ENCODE measurements around the gene HECA. TPM values are rescaled to one million over a fixed set of nuclear protein-coding genes. Genes with fewer than 3 reads are reported as not detected.
"Not testable (repeated sequence)": the region's sequence is repeated elsewhere in the genome, so short reads cannot be mapped to it uniquely, and the experiment has no call there.

The HECA gene
- total RNA-seq, 2 experiments from 2014 or later: 39.2 to 39.9 TPM

DNA sequence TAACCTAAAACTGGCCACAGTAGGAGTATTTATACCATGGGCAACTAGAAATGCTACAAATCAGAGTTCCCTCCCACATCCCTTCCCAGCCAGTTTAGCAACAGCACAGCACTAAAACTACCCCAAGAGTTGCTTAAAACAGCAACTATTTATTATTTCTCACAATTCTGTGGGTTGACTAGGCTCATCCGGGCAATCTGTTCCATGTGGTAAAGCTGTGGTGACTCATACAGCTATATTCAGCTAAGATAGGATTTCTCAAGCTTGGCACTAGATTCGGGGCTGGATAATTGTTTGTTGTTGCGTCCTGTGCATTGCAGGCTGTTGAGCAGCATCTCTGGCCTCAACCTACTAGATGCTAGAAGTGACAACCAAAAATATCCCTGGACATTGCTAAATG lies 8.6 kb upstream of the HECA start:
- Mint-ChIP-seq H3K27ac (peak overlapping the region; percentile 87), H3K36me3 (peaks cover 9% of the 10 kb centered on the region), H3K4me3 (no peak overlapping the region), H3K27me3 (no peaks in the 10 kb centered on the region), H3K9me3 (peaks cover 6% of the 10 kb centered on the region), H3K4me1 (peaks cover 49% of the 10 kb centered on the region)
- peak; percentile 22 for DNase-seq

DNA sequence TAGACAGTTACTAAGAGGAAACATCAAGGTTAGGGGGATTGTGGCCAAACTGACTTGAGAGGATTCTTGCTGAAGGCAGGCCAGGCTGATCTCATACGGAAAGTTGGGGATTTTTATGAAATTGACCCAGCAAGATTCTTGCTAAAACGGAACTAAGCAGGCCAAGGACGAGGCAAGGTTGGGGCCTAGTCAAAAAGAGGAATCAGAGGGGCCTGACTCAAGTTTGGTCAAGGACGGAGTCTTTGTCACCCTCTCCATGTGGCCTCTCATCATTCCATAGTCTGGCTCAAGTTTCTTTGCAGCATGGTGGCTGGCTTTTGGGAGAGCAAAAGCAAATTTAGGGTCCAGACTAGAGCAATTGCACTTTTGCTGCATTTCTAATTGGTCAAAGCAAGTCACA lies 7.9 kb upstream of the HECA start:
- no peak overlapping the region for H3K4me3 Mint-ChIP-seq
- H3K27ac Mint-ChIP-seq: peak overlapping the region; percentile 87
- peaks cover 6% of the 10 kb centered on the region for H3K9me3 Mint-ChIP-seq
- H3K27me3 Mint-ChIP-seq: no peaks in the 10 kb centered on the region
- peaks cover 56% of the 10 kb centered on the region for H3K4me1 Mint-ChIP-seq
- DNase-seq: no peak
- peaks cover 9% of the 10 kb centered on the region for H3K36me3 Mint-ChIP-seq

DNA sequence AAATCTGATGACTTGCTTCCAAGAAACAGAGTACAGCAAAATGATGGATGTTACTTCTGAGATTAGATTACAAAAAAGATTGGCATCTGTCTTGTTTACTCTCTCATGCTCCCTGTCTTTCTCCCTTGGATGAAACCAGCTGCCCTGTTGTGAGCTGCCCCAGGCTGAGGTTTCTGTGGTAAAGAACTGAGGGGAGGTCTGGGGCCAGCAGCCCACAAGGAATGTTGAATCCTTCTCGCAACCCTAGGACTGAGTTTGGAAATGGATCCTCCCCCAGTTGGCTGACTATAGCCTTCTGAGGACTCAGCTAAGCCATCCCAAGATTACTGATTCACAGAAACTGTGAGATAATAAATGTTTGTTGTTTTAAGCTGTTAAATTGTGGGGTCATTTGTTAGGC lies 5.6 kb upstream of the HECA start:
- H3K4me3 Mint-ChIP-seq: no peak overlapping the region

DNA sequence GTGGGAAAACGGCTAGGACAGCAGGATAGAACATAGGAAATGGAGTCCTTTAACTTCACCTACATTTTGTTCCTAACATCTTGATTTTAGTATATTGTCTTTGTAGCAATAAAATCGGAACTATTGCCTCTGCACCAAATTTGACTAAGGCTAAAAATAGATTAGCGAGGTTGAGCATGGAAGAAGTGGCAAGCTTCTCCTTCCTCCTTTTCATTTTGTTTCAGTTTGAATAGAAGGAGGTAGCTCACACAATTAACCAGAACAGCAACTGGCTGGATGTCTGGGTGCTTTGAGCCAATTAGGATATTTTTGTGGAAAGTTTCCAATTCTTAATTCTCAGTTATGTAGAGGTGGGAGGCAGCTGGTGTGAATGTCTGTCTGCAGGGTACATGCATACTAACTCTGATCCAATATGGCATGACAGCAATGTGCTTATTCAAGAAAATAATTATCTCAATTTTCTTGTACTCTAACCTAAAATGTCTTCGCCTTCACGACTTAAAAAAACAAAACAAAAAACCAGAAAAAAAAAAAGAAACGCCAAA lies 3.1 kb upstream of the HECA start:
- Mint-ChIP-seq H3K27me3 (no peaks in the 10 kb centered on the region), H3K9me3 (peaks cover 8% of the 10 kb centered on the region), H3K4me3 (peak overlapping the region; percentile 55), H3K4me1 (peaks cover 54% of the 10 kb centered on the region), H3K36me3 (peaks cover 13% of the 10 kb centered on the region), H3K27ac (peak overlapping the region; percentile 82)
- no peak for DNase-seq

More for the DNA sequence above, 5.6 kb upstream of the HECA start:
- Mint-ChIP-seq H3K9me3 (peaks cover 9% of the 10 kb centered on the region), H3K36me3 (peaks cover 9% of the 10 kb centered on the region), H3K27ac (no peak overlapping the region), H3K27me3 (no peaks in the 10 kb centered on the region), H3K4me1 (peaks cover 73% of the 10 kb centered on the region)
- DNase-seq: no peak

DNA sequence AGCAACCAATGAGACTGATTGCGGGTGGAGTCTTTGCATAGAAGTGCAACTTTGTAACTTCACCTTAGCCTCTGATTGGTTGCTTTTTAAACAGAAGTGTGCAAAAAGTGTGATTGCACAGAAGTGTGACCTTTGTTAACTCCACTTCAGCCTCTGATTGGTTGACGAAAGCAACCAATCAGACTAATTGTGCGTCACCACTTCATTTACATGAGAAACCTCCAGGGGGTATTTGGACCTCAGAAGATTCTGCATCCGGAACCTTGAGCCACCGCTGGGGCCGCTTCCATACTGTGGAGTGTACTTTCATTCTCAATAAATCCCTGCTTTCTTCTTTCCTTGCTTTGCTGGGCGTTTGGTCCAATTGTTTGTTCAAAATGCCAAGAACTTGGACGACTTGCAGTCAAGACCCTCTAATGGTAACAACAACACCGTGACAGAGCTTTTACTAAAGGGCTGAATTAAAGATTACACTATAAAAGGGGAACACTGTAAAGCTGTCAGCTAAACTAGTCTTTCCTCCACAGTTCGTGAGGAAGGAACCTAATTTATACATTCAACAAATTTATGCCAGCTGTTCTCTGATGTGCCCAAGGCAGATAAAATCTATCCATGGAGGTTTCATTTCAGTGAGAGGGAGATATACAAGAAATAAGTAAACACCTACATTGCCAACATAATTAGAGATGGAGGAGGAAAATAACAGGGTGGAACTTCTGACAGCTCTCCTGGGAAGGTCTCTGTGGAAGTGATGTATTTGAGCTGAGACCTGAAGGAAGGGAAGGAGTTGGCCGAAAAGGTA lies 1.4 kb upstream of the HECA start:
- Mint-ChIP-seq H3K4me1 (peaks cover 52% of the 10 kb centered on the region), H3K36me3 (peaks cover 25% of the 10 kb centered on the region), H3K9me3 (peaks cover 11% of the 10 kb centered on the region), H3K27me3 (no peaks in the 10 kb centered on the region), H3K27ac (peak overlapping the region; percentile 67), H3K4me3 (peak overlapping the region; percentile 38)
- no peak for DNase-seq

DNA sequence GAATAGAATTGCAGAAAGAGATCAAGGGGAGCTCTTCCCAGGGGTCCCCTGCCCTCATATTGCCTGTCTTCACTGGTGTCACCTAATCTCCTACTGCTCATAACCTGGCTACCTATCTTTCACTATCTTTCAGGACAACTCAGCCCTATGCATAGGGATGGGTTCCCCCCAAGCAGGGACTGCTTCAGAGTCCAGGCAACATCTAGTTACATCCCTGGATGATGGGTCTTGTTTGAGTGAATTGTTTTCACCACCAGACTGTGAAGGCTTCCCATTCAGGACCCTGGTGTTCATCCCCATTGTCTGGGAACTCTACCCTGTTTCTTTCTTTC lies 850 bp upstream of the HECA start:
- peaks cover 27% of the 10 kb centered on the region for H3K36me3 Mint-ChIP-seq
- no peaks in the 10 kb centered on the region for H3K27me3 Mint-ChIP-seq
- no peak for DNase-seq
- H3K27ac Mint-ChIP-seq: peak overlapping the region; percentile 67
- H3K9me3 Mint-ChIP-seq: peaks cover 11% of the 10 kb centered on the region
- H3K4me3 Mint-ChIP-seq: peak overlapping the region; percentile 38
- H3K4me1 Mint-ChIP-seq: peaks cover 50% of the 10 kb centered on the region

DNA sequence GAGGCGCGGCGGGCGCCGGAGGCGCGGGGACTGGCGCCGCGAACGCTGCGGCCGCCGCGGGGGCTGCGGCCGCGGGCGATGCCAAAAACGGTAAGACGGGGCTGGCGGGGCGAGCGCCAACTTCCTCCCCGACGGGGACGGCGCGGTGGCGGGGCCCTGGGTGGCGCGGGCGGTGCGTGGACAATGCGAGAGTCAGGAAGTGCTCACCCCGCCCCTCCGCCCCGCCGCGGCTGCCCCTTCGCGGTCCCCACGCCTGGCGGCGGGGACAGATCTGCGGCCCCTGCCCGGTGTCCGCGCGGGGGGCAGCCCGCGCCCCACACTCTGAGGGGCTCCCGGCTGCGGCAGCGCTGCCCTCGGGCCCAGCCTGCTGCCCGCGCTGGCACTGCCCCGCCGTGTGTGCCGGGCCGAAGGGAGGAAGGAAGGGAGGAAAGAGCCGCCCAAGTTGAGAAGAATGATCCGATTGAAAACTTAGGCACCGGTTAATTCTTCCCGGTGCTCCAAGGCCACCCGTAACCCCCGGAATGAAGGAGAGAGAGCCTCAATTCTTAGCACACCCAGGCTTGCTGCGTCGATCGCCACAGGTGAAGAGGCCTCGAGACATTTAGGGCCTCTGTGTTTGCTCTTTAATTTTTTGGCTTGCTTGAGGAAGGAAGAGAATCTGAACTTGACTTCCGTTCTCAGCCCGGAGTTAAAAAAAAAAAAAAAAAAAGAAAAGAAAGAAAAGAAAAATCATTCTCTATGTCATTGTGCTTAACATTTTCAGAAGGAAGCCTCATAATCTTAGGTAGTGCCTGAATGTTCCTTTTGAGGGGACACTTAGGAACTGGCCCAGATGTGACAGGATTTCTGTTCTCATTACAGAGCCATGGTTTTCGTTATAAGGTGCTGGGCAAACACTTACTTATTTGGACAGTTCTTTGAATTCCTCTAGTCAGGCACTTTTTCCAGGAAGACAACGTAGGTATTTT lies 982 bp downstream of the HECA start:
- Mint-ChIP-seq H3K27me3 (no peaks in the 10 kb centered on the region), H3K27ac (peak overlapping the region; percentile 97), H3K4me3 (peak overlapping the region; percentile 97), H3K9me3 (peaks cover 11% of the 10 kb centered on the region), H3K36me3 (peaks cover 35% of the 10 kb centered on the region), H3K4me1 (peaks cover 62% of the 10 kb centered on the region)
- DNase-seq: peak; percentile 71

DNA sequence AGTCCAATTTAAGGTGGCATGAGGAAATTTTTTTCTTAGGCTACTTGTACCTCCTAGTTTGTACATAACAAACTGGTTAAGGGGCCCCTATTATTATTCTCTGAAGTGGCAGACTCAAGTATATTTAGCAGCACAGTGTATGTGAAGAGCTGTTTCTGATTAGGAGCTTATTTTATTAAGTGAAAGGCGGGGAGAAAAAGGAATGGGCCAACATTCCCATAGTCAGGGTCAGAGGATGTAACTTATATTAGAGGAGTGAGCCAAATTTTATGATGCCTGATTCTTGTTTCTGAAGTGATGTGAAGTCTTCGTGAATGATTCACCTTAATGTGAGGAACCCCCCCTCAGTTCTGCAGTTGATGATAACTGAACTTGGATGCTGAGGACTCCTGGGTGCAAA lies 2.8 kb downstream of the HECA start:
- DNase-seq: no peak
- no peaks in the 10 kb centered on the region for H3K27me3 Mint-ChIP-seq
- H3K4me3 Mint-ChIP-seq: peak overlapping the region; percentile 97
- H3K27ac Mint-ChIP-seq: peak overlapping the region; percentile 97
- peaks cover 41% of the 10 kb centered on the region for H3K36me3 Mint-ChIP-seq
- H3K9me3 Mint-ChIP-seq: peaks cover 8% of the 10 kb centered on the region
- peaks cover 55% of the 10 kb centered on the region for H3K4me1 Mint-ChIP-seq

DNA sequence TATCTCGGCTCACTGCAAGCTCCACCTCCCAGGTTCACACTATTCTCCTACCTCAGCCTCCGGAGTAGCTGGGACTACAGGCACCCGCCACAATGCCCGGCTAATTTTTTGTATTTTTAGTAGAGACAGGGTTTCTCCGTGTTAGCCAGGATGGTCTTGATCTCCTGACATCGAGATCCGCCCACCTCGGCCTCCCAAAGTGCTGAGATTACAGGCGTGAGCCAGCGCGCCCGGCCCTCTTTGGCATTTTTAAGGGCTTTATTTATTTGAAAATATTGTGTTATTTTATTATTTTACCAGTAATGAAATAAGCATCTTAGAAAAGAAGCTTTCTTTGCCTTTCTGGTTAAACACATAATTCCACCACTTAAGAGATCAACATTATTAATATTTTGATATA lies 6.0 kb downstream of the HECA start:
- peaks cover 54% of the 10 kb centered on the region for H3K36me3 Mint-ChIP-seq
- peak overlapping the region; percentile 81 for H3K4me3 Mint-ChIP-seq
- H3K4me1 Mint-ChIP-seq: peaks cover 70% of the 10 kb centered on the region
- peak overlapping the region; percentile 83 for H3K27ac Mint-ChIP-seq
- not testable (repeated sequence) for DNase-seq, H3K27me3 Mint-ChIP-seq
- peaks cover 10% of the 10 kb centered on the region for H3K9me3 Mint-ChIP-seq

DNA sequence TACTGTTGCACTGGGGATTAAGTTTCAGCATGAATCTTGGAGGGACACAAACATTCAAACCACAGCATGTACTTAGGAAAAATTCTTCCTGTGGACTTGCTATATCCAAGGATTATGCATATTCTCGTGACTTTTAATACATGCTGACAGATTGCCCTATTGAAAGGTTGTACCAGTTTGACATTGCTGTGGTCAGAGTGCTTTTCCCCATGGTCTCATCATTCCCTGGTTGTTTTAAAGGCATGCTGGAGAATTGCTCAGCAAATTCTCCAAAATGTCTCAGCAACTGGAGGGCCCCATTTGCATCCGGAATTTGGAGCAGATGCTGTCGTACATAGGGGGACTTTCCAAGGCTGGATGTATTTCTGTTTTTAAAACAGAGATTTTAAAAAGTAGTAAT lies 7.4 kb downstream of the HECA start:
- peaks cover 7% of the 10 kb centered on the region for H3K9me3 Mint-ChIP-seq

DNA sequence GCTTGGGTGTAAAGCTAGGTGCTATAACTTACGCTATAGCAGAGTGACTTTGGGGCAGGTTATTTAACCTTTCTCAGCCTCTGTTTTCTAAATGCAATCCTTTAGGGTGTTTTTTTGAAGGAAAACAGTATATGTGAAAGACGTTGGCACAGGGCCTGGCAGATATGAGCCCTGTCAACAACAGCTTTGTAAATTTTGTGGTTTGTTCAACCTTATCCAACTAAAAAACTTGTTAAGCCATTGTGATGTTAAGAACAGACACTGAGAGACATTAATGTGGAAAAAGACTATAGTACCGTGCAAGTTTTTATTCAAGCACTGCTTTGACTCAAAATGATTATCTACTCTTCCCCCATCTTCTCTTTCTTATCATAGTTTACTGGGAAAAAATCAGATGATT lies 8.2 kb downstream of the HECA start:
- H3K9me3 Mint-ChIP-seq: peaks cover 4% of the 10 kb centered on the region
- peaks cover 80% of the 10 kb centered on the region for H3K4me1 Mint-ChIP-seq
- no peak for DNase-seq
- peak overlapping the region; percentile 35 for H3K4me3 Mint-ChIP-seq
- peak overlapping the region; percentile 89 for H3K27ac Mint-ChIP-seq
- H3K27me3 Mint-ChIP-seq: no peaks in the 10 kb centered on the region
- peaks cover 48% of the 10 kb centered on the region for H3K36me3 Mint-ChIP-seq

More for the DNA sequence above, 7.4 kb downstream of the HECA start:
- no peak for DNase-seq
- Mint-ChIP-seq H3K36me3 (peaks cover 48% of the 10 kb centered on the region), H3K4me3 (no peak overlapping the region), H3K27ac (peak overlapping the region; percentile 77), H3K27me3 (no peaks in the 10 kb centered on the region), H3K4me1 (peaks cover 79% of the 10 kb centered on the region)

DNA sequence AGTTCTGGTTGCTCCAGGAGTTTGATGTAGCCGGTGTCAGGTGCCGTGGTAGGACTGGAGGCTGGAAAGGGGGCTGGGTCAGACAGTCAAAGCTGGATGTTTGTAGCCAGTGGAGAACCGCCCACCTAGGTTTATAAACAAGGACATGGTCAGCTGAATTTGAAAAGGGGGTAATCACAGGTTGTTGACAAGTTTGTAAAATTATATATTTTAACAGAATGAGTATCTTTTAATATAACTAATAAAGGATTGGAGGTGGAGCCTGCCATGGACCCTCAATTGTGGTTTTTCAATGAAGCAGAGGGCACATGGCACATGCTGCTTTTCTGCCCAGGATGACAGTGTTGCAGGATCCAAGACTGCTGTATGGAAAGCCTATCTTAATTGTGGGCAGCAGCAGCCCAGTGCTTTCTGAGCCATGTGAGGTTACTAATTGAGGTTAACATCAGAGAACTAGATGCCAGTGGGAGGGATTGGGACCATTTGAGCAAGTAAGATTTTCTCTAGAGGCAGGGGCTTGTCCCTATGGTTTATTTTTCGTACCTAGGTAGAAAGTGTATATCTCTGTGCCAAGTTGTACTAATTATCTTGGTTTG lies 9.7 kb downstream of the HECA start:
- peak overlapping the region; percentile 55 for H3K4me3 Mint-ChIP-seq
- peak overlapping the region; percentile 89 for H3K27ac Mint-ChIP-seq
- H3K27me3 Mint-ChIP-seq: no peaks in the 10 kb centered on the region
- DNase-seq: peak; percentile 48
- peaks cover 51% of the 10 kb centered on the region for H3K36me3 Mint-ChIP-seq
- H3K4me1 Mint-ChIP-seq: peaks cover 89% of the 10 kb centered on the region
- H3K9me3 Mint-ChIP-seq: peaks cover 4% of the 10 kb centered on the region

DNA sequence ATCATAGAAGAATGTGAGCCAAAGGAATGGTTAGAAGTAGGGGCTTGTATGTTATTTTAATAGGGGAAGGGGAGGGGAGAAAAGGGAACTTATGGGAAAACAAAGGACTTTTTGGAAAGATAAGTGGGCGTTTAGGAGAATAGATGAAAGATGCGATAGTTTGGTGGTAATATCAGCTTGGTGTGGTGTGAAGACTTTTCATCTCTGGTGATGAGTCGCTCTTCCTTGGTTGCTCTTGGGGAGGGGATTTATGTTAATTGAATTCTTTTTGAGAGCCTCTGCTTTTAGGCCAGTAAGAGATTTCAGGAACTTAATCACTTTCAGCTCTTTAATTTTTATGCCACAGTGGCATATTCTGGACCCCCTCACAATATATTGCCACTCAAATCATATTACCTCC lies 10.8 kb downstream of the HECA start:
- Mint-ChIP-seq H3K4me1 (peaks cover 88% of the 10 kb centered on the region), H3K27ac (peak overlapping the region; percentile 89), H3K4me3 (peak overlapping the region; percentile 55), H3K27me3 (no peaks in the 10 kb centered on the region), H3K36me3 (peaks cover 46% of the 10 kb centered on the region), H3K9me3 (peaks cover 4% of the 10 kb centered on the region)
- DNase-seq: no peak

DNA sequence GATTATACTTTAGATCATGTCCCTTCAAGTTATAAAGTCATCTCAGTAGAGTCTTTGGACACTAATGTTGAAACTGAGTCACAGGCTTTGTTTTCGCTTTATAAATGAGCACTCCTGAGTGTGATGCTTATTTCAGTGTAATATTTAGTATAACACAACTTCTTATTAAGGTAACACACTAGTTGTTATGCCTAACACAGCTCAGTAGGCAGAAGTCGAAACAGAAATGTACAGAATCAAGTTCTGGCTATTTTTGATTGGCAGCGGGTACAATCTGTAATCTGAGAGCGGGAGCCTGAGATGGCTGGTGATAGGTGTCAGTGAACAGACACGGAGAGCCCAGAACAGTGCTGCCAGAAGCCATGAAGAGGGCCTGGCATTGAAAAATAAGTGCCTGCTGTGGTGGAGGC lies 11.4 kb downstream of the HECA start:
- H3K4me3 Mint-ChIP-seq: peak overlapping the region; percentile 64
- H3K27me3 Mint-ChIP-seq: no peaks in the 10 kb centered on the region
- peaks cover 44% of the 10 kb centered on the region for H3K36me3 Mint-ChIP-seq
- H3K4me1 Mint-ChIP-seq: peaks cover 92% of the 10 kb centered on the region
- peak; percentile 28 for DNase-seq
- peaks cover 4% of the 10 kb centered on the region for H3K9me3 Mint-ChIP-seq
- peak overlapping the region; percentile 89 for H3K27ac Mint-ChIP-seq

DNA sequence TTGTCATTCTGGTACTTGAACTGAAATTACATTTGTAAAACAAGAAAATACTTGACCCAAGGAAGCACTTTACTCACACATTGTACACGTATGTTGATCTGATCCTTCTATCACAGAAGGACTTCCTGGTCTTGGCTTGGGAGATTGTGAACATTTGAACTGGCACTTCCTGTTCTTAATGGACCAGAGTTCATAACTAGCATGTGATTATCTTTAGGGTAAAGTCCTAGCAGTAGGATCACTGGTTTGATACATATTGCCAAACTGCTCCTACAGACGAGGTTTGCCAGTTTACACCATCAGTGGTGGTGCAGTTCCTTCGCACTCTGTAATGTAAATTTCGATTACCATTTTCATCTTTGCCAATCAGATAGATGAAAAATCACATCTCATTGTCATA lies 12.7 kb downstream of the HECA start:
- Mint-ChIP-seq H3K36me3 (peaks cover 38% of the 10 kb centered on the region), H3K27ac (peak overlapping the region; percentile 89), H3K4me3 (peak overlapping the region; percentile 64), H3K4me1 (peaks cover 96% of the 10 kb centered on the region), H3K27me3 (no peaks in the 10 kb centered on the region), H3K9me3 (peaks cover 4% of the 10 kb centered on the region)
- DNase-seq: no peak
